Measurements from ENCODE around the gene PKD2L2. TPM values are rescaled to one million over a fixed set of nuclear protein-coding genes. Genes with fewer than 3 reads are reported as not detected.

The PKD2L2 gene
- polyA plus RNA-seq, 1 donor from 2014 or later: not detected

GRCh38 chr5:137856916-137857862 lies 32.1 kb upstream of the PKD2L2 start:
- H3K36me3 ChIP-seq (ENCODE audit: insufficient read depth, low read length): no peaks in the 10 kb centered on the region
- H3K79me2 ChIP-seq (replicated peaks; ENCODE audit: insufficient read depth, low read length): no peaks in the 10 kb centered on the region
- H3K4me2 ChIP-seq (ENCODE audit: low read length): no peak overlapping the region
- no peaks in the 10 kb centered on the region for H3K9me3 ChIP-seq (ENCODE audit: low read length)
- no peak for TF ChIP-seq REST (IDR thresholded peaks at IDR 0.05; ENCODE audit: borderline replicate concordance)
- no peak for TF ChIP-seq CTCF (IDR thresholded peaks at IDR 0.05; ENCODE audit: poor library complexity, severe bottlenecking)
- TF ChIP-seq MXI1 (conservative IDR thresholded peaks at IDR 0.05; ENCODE audit: poor library complexity, severe bottlenecking): no peak
- TF ChIP-seq POLR2AphosphoS5 (IDR thresholded peaks at IDR 0.05): no peak
- no peak for TF ChIP-seq TAF1 (IDR thresholded peaks at IDR 0.05; ENCODE audit: low read depth)
- TF ChIP-seq SMC3 (conservative IDR thresholded peaks at IDR 0.05; ENCODE audit: poor library complexity): no peak
- H3K4me3 ChIP-seq (ENCODE audit: low read length): no peak overlapping the region
- H3K9me2 ChIP-seq (ENCODE audit: insufficient read depth, low read length): no peaks in the 10 kb centered on the region
- H3K27me3 ChIP-seq (ENCODE audit: insufficient read depth, low read depth, low read length): no peaks in the 10 kb centered on the region
- H3K9ac ChIP-seq (ENCODE audit: low read length): no peak overlapping the region
- H3F3A ChIP-seq (ENCODE audit: insufficient read depth, low read length, poor library complexity, severe bottlenecking): no peaks in the 10 kb centered on the region
- no peaks in the 10 kb centered on the region for H4K20me1 ChIP-seq (ENCODE audit: insufficient read depth)
- no peak overlapping the region for H2AFZ ChIP-seq (ENCODE audit: low read depth, low read length)
- no peak overlapping the region for H3K27ac ChIP-seq (ENCODE audit: low read length)

GRCh38 chr5:137858223-137858916 lies 30.9 kb upstream of the PKD2L2 start:
- Histone ChIP-seq H3K4me3 (ENCODE audit: low read length) (no peak overlapping the region), H3K4me2 (ENCODE audit: low read length) (no peak overlapping the region)

More at GRCh38 chr5:137858223-137858916, 30.9 kb upstream of the PKD2L2 start:
- Histone ChIP-seq H3K27me3 (ENCODE audit: insufficient read depth, low read depth, low read length) (no peaks in the 10 kb centered on the region), H3K9me3 (ENCODE audit: low read length) (no peaks in the 10 kb centered on the region), H3K36me3 (ENCODE audit: insufficient read depth, low read length) (no peaks in the 10 kb centered on the region), H3K9me2 (ENCODE audit: insufficient read depth, low read length) (no peaks in the 10 kb centered on the region), H3K27ac (ENCODE audit: low read length) (no peak overlapping the region), H3F3A (ENCODE audit: insufficient read depth, low read length, poor library complexity, severe bottlenecking) (no peaks in the 10 kb centered on the region), H3K9ac (ENCODE audit: low read length) (no peak overlapping the region), H2AFZ (ENCODE audit: low read depth, low read length) (no peak overlapping the region), H4K20me1 (ENCODE audit: insufficient read depth) (no peaks in the 10 kb centered on the region), H3K79me2 (replicated peaks; ENCODE audit: insufficient read depth, low read length) (no peaks in the 10 kb centered on the region)
- no peak for TF ChIP-seq SMC3 (conservative IDR thresholded peaks at IDR 0.05; ENCODE audit: poor library complexity)
- TF ChIP-seq EZH2 (IDR thresholded peaks at IDR 0.05; ENCODE audit: borderline replicate concordance, insufficient read depth, low read length, poor library complexity, severe bottlenecking): no peak
- no peak for TF ChIP-seq EP300 (conservative IDR thresholded peaks at IDR 0.05; ENCODE audit: poor library complexity, severe bottlenecking)
- TF ChIP-seq CTCF (IDR thresholded peaks at IDR 0.05; ENCODE audit: poor library complexity, severe bottlenecking): no peak
- no peak for TF ChIP-seq REST (IDR thresholded peaks at IDR 0.05; ENCODE audit: borderline replicate concordance)
- no peak for TF ChIP-seq RAD21 (conservative IDR thresholded peaks at IDR 0.05)
- no peak for TF ChIP-seq MXI1 (conservative IDR thresholded peaks at IDR 0.05; ENCODE audit: poor library complexity, severe bottlenecking)
- TF ChIP-seq POLR2AphosphoS5 (IDR thresholded peaks at IDR 0.05): no peak
- TF ChIP-seq TAF1 (IDR thresholded peaks at IDR 0.05; ENCODE audit: low read depth): no peak

All from neural cell (in vitro differentiated cells).